GM18858 (cell line): ENCODE measurements around the gene VEPH1.

Source experiments
- ATAC-seq: cut with Tn5 transposase; IDR thresholded peaks from one replicate; pipeline ENCODE4 v1.9.1; 2021; ENCODE audit not compliant: unreplicated experiment

VEPH1 gene

GRCh38 chr3:157390713-157391515 is 112.3 kb downstream of the VEPH1 start:
- ATAC-seq = no peak

DNA sequence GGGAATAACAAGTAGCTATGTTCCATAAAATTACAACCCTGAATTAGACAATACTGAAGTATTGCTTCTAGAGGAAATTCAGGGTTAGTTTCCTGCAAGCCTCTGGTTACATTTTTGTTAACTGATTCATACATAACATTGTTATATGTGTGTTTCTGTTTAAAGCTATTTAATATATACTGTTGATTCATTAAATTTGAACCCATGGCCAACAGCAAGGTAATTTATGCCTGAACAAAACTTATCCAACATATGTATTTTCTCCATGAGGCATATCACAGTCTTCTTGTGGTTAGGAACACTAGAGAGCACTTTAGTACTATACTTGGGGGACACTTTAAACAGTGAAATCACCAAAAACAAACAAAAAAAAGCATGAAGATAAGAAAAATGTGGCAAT is 114.2 kb downstream of the VEPH1 start:
- no peak for ATAC-seq

- no peak for ATAC-seq
Measured at GRCh38 chr3:157387708-157388435, 115.3 kb downstream of the VEPH1 start.

- no peak for ATAC-seq
Measured at GRCh38 chr3:157384491-157384890, 118.7 kb downstream of the VEPH1 start.

- ATAC-seq = no peak
Measured at GRCh38 chr3:157384031-157384430, 119.2 kb downstream of the VEPH1 start.

- ATAC-seq = no peak
Measured at GRCh38 chr3:157381606-157382005, 121.6 kb downstream of the VEPH1 start.

GRCh38 chr3:157379525-157380140 is 123.6 kb downstream of the VEPH1 start:
- no peak for ATAC-seq

- ATAC-seq = no peak
Measured at GRCh38 chr3:157376603-157377300, 126.5 kb downstream of the VEPH1 start.

DNA sequence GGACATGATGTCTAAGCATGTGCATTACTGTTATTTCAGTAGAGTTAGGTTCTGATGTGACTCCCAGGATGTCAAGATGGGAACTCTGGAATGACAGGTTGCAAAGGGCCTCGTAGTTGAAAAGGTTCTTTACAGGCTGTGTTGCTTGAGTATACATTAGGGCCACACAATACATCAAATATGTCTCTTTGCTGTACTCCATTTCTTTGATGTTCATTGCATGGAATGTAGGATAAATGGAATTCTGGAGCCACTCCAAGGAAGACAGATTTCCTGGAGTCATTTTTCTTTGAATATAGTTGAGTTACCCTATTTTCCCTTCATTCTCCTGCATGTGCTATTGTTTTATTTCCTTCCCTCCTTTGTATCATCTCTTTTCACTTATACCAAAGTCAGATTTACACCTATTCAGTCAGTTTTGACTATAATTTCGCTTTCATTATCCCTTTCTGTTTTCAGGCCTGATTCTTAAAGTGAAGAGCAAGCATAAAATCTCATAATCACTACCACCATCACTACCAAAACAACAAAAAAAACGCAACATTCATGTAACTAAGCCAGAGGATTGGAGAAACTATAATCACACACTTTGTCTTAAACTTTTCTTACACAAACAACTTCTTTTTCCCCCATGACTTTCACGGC is 127.8 kb downstream of the VEPH1 start:
- no peak for ATAC-seq

DNA sequence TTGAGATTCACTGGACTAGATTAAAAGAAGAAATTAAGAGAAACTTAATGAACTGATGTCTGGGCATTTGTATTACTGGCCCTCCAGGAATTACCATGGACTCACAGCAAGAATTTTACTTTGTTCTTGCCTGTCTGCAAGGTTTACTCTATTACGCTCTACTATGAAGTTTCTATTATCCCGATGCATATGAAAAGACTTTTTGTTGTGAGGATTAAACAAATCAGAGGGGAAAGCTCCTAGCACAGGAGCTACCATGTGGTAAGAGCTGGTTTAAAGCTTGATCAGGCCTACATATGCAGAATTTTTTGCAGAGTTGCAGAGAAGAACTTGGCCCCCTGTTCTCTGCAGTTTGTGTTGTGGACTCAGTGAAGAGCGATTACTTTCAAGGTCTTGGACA is 128.3 kb downstream of the VEPH1 start:
- no peak for ATAC-seq

DNA sequence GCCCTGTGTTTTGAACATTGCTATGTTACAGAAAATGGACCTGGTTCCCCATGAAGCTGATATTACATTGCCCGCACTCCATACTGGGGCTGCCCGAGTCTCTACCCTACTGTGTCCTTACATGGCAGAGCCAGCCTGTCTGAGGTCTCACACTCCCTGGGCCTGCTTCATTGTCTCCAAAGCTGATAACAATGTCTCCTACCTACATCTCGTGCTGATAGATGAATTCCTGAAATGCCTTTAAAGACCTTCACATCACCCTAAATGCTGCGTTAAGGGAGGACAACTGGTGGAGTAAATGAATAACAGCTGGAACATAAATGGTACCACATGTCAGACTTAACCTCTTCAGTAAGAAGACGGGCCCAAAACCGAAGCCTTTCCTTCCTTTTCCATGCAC is 129.4 kb downstream of the VEPH1 start:
- ATAC-seq = no peak

DNA sequence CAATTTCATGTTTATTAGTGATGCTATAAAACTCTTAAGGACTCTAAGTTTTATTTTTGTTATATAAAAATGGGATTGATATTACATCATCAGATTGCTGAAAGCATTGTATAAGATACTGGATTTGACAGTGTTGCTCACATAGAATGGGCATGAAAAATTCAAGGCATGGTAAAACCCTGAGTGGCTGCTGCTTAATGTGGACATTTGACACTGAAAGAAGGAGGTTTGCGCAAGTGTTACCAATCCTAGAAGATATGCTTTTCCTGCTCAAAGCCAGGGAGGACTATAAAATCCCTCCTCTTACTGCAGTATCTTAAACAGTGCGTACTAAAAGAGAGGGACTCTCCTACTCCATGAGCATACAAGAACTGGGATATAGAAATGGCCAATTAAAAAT is 132.3 kb downstream of the VEPH1 start:
- ATAC-seq = no peak

- no peak for ATAC-seq
Measured at GRCh38 chr3:157369727-157370421, 133.3 kb downstream of the VEPH1 start.

DNA sequence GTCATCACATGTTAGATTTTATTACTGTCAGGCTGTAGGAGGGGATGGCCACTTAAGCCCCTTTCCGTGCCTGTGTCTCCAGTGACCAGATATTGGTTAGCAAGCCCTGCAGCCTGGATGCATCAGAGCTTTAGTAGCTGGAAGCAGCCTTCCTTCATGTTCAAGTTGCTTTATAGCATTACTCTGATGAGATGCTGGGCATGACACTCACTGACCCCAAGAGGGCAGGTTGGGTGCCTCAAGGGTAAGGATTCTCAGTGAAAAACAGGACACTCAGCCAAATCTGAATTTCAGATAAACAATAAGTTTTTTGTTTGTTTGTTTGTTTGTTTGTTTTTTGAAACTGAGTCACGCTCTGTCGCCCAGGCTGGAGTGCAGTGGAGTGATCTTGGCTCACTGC is 135.0 kb downstream of the VEPH1 start:
- no peak for ATAC-seq

DNA sequence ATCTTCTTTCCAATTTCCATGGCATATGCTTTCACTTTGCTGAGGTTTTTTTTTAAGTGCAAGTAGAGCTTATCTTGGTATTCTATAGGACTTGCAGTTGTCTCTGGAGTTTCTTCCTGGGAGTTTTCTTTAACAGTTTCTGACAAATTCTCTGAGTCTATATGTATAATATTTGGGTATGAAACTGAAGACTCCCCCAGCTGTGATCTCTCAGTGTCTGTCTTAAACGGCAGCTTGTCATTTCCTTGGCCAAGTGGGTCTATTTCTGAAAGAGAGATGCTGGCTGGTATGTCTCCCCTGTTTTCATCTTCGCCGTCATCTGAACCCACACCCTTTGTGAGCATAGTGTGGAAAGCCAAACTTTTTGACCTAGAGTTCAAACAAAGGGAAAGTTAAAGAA is 139.8 kb downstream of the VEPH1 start:
- no peak for ATAC-seq

- ATAC-seq = no peak
Measured at GRCh38 chr3:157362348-157362747, 140.9 kb downstream of the VEPH1 start.

DNA sequence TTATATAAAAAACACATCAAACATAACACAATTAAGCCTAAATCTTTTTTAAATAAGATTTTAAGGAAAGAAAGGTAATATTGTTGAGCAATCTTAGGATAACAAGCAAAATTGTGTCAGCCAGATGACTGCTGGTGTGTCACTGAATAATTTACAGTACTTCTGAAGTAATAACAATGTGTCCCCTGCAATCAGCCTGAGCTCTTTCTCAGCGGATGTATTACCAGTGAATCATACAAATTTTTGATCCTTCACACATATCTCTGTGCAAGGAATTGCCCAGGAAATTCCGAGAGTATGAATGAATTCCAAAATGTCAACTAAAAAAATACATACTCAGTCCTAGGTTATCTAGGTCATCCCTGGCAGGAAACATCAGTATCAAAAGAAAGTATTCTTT is 143.2 kb downstream of the VEPH1 start:
- ATAC-seq = no peak

- ATAC-seq = no peak
Measured at GRCh38 chr3:157356541-157356940, 146.7 kb downstream of the VEPH1 start.

DNA sequence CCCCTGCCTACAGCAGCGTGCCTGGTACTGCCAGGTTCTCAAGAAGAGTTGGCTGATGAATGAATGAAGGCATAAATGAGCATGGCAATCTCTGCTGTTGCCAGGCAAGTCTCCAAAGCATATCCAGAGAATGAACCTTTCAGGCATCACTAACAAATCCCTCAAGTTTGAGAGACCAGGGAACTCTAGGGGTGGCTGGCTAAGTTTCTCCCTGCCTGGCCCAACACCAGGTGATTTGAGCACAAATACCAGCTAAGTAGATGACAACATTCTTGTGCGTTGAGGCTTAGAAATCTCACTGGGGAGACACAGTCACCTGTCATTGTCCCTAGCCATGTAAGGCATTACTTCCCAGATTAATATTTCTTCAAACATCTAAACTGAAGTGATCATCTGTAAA is 147.9 kb downstream of the VEPH1 start:
- ATAC-seq = no peak

DNA sequence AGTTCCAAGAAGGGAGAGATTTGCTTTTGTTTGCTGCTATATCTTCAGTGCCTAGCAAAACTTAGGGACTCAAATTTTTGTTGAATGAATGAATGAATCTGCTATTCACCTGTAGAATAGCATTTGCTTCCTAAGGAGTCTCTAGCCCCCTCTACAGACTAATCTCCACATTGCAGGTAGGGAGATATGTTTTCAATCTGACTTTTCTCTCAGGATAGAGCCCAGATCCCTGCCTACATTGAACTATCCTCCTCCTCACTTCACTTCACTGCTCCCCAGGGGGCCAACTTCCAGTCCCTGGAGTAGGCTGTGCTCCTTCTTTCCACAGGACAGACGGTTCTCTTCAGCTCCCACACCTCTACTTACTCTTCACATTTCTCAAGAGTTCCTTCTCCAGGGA is 148.5 kb downstream of the VEPH1 start:
- no peak for ATAC-seq
